LNCAP (cell line): Measurements from ENCODE around the gene SCYL3.

ENCODE experiments used
- CTCF ChIP-seq: fragments of 450-650 bp; IDR thresholded peaks from 2 replicates; pipeline ENCODE4 v1.5.1; 2017; ENCODE audit warnings: mild to moderate bottlenecking

SCYL3 gene

GRCh38 chr1:169874229-169874628 is 19.5 kb downstream of the SCYL3 start:
- no peak for TF ChIP-seq CTCF

GRCh38 chr1:169873582-169874199 is 20.0 kb downstream of the SCYL3 start:
- TF ChIP-seq CTCF = no peak

GRCh38 chr1:169872906-169873305 is 20.8 kb downstream of the SCYL3 start:
- TF ChIP-seq CTCF = no peak

GRCh38 chr1:169869426-169869825 is 24.3 kb downstream of the SCYL3 start:
- TF ChIP-seq CTCF = no peak

GRCh38 chr1:169868978-169869377 is 24.7 kb downstream of the SCYL3 start:
- no peak for TF ChIP-seq CTCF

GRCh38 chr1:169867012-169867675 is 26.6 kb downstream of the SCYL3 start:
- no peak for TF ChIP-seq CTCF

- no peak for TF ChIP-seq CTCF
These were observed 27.1 kb downstream of the SCYL3 start for GRCh38 chr1:169866577-169866976.
